Measurements from ENCODE around the gene CCDC150.
"Not testable (repeated sequence)": the region's sequence is repeated elsewhere in the genome, so short reads cannot be mapped to it uniquely, and the experiment has no call there.

GRCh38 chr2:196686737-196687136, 47.2 kb downstream of the CCDC150 start:
- TF ChIP-seq, protein P1, sequence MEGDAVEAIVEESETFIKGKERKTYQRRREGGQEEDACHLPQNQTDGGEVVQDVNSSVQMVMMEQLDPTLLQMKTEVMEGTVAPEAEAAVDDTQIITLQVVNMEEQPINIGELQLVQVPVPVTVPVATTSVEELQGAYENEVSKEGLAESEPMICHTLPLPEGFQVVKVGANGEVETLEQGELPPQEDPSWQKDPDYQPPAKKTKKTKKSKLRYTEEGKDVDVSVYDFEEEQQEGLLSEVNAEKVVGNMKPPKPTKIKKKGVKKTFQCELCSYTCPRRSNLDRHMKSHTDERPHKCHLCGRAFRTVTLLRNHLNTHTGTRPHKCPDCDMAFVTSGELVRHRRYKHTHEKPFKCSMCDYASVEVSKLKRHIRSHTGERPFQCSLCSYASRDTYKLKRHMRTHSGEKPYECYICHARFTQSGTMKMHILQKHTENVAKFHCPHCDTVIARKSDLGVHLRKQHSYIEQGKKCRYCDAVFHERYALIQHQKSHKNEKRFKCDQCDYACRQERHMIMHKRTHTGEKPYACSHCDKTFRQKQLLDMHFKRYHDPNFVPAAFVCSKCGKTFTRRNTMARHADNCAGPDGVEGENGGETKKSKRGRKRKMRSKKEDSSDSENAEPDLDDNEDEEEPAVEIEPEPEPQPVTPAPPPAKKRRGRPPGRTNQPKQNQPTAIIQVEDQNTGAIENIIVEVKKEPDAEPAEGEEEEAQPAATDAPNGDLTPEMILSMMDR (IDR thresholded peaks at IDR 0.05; ENCODE audit: control extremely low read depth in 1 of 3, insufficient read depth in 1 of 3, low read depth in 1 of 3, low read length in 3 of 3): not testable (repeated sequence)
- TF ChIP-seq CREB1 (IDR thresholded peaks at IDR 0.05); HDAC2 (IDR thresholded peaks at IDR 0.05; ENCODE audit: borderline replicate concordance in 1 of 2, low read depth in 2 of 2, low read length in 2 of 2); ZNF274 (IDR thresholded peaks at IDR 0.05; ENCODE audit: borderline replicate concordance, extremely low read depth, low read length); CHD2 (IDR thresholded peaks at IDR 0.05; ENCODE audit: low read length); RAD21 (IDR thresholded peaks at IDR 0.05 in 1 of 2, conservative IDR thresholded peaks at IDR 0.05 in 1 of 2; ENCODE audit: low read depth in 2 of 2, low read length in 2 of 2); EP300 (IDR thresholded peaks at IDR 0.05; ENCODE audit: borderline replicate concordance in 1 of 2, low read depth in 2 of 2, low read length in 2 of 2); NRF1 (IDR thresholded peaks at IDR 0.05; ENCODE audit: low read depth, low read length); TAF1 (IDR thresholded peaks at IDR 0.05; ENCODE audit: low read depth, low read length); POLR2AphosphoS5 (IDR thresholded peaks at IDR 0.05; ENCODE audit: low read depth, low read length); RBBP5 (IDR thresholded peaks at IDR 0.05; ENCODE audit: borderline replicate concordance, low read depth, low read length); GABPA (IDR thresholded peaks at IDR 0.05; ENCODE audit: borderline replicate concordance, insufficient read depth, low read length): not testable (repeated sequence)
- TF ChIP-seq, protein P2, sequence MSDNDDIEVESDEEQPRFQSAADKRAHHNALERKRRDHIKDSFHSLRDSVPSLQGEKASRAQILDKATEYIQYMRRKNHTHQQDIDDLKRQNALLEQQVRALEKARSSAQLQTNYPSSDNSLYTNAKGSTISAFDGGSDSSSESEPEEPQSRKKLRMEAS (IDR thresholded peaks at IDR 0.05): not testable (repeated sequence)
